ENCODE data around the gene TMEM178B.
"Not testable (repeated sequence)": the region's sequence is repeated elsewhere in the genome, so short reads cannot be mapped to it uniquely, and the experiment has no call there.

Gene TMEM178B

DNA sequence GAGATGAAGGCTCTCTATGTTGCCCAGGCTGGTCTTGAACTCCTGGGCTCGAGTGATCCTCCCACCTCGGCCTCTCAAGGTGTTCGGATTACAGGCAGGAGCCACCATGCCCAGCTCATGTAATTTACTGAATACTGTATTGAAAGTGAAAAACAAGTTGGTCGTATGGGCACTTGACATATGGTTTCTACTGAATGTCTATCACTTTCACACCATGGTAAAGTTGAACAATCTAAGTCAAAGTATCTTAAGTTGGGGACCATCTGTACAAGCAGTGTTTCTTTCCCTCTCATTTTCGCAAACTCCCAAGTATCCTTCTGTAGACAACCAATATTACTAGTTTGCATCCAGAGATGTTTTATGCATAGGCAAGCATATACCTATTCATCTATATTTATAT, 116.6 kb downstream of the TMEM178B start:
- FAIRE-seq, result no peak

DNA sequence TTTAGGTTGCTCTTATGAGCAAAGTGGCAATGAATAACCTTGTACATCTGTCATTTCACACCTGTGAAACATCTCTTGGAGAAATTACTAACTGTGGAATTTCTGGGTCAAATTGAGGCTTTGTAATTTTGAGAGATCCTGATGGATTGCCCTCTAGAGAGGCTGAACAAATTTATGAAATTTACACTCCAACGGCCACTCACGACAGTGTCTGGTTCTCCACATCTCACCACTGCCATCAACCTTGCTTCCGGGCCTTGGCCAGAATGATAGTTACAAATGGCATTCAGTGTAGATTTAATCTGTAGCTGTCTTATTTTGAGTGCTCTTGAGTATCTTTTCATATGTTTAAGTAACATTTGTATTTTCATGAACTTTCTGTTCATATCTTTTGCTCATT, 117.4 kb downstream of the TMEM178B start:
- no peak for FAIRE-seq

DNA sequence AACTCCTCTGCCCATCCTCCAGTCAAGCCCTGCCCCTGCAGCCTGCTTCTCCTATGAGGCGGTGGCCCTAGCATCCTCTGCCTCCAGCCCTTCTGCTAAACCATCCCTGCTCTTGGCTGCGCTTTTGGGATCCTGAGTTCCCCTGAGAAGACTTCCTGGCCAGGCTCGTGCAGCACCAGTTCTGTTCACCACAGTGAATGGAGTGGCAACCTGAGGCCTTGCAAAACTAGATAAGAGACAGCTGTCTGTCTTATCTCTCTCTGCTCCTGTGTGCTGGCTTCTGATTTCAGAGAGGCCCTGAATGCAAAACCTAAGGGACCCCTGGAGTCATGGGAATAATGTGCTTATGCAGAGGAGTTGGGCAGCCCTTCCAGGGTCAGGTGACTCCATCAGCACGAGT, 119.2 kb downstream of the TMEM178B start:
- FAIRE-seq, result no peak

GRCh38 chr7:141195722-141196121, 121.9 kb downstream of the TMEM178B start:
- not testable (repeated sequence) for FAIRE-seq

GRCh38 chr7:141198194-141198958, 124.5 kb downstream of the TMEM178B start:
- no peak for FAIRE-seq

GRCh38 chr7:141200191-141201108, 126.6 kb downstream of the TMEM178B start:
- FAIRE-seq, result no peak

GRCh38 chr7:141201145-141201885, 127.5 kb downstream of the TMEM178B start:
- FAIRE-seq, result no peak

DNA sequence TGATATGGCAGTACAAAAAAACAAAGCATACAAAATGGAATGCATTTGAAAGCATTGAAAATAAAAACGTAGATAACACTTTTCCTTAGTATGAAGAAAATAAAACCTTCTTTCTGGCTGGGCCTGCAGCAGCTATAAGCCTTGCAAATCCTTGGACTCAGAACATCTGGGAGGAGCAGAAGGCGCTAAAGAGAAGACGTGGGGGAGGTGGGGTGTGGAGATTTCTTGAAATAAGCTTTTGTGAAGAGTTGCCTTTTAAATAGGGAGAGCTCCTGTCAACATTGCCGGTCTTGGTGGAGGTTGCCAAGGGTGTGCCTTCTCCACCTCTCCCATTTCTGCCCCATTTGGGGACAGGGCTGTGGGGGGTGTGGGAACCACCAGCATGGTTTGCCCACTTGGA, 128.7 kb downstream of the TMEM178B start:
- no peak for FAIRE-seq

- no peak for FAIRE-seq
Measured at GRCh38 chr7:141203177-141203576, 129.3 kb downstream of the TMEM178B start.

DNA sequence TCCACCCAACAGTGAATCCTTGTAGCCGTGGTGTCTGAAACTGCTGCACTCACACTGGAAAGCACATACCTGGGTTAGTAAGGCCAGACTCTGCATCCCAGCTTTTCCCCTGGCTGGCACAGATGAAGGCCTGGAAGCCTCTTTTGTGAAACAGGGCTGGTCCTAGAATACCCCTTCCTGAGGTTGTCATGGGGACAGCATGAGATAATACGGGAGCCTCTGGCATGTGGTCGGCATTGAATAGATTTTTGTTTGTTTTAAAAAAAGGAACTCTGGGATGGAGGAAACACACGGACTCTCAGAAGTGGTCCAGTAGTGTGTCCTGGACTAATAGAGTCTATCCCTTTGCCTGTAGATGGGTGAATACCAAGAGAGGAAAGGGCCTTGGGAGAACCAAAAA, 129.7 kb downstream of the TMEM178B start:
- no peak for FAIRE-seq

DNA sequence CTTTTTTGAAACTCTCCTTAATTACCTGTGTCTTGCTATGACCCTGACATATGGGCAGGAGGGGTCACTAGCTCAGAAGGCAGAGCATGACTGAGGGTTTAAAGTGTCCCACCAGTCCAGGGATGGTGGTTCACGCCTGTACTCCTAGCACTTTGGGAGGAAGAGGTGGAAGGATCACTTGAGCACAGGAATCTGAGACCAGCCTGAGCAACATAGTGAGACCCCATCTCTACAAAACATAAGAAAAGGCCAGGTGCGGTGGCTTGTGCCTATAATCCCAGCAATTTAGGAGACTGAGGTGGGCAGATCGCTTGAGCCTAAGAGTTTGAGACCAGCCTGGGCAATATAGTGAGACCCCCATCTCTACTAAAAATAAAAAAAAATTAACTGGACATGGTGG, 133.8 kb downstream of the TMEM178B start:
- no peak for FAIRE-seq

- no peak for FAIRE-seq
Measured at GRCh38 chr7:141208539-141208938, 134.7 kb downstream of the TMEM178B start.

GRCh38 chr7:141209454-141209853, 135.6 kb downstream of the TMEM178B start:
- FAIRE-seq, result no peak

DNA sequence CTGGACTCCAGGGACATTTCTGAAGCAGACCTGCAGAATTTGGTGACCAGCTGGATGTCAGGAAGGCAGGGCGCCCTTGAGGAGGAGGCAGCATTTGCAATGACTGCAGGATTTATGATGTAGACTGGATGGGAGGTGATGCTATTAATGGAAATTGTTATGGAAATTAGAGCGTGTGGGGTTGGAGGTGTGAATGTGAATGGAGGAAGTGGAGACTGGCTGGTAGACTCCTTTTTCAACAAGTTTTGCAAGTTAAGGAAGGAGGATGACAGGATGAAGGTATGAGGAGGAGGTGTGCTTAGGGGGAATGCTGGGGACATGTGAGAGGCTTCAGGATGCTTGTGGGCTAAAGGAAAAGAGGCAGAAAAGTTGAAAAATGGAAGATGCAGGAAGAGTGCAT, 137.0 kb downstream of the TMEM178B start:
- FAIRE-seq, result no peak

DNA sequence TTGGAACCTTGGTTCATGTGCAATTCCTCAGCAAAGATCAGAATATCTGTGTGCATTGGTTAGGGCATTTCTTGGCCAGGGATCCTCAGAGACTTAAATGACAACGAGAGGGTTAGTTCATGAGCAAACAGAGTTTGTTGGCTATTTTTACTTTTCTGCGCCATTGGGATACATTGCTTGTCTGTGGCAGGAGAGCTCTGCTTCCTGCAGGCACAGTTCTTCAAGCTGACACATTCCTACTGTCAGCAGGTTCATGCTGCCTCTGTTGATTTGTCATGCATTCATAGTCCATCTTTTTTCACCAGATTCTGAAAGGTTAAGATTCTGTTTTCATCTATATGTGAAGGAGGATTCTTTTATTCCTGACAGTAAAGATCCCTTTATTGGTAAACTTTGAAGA, 139.4 kb downstream of the TMEM178B start:
- FAIRE-seq, result no peak

DNA sequence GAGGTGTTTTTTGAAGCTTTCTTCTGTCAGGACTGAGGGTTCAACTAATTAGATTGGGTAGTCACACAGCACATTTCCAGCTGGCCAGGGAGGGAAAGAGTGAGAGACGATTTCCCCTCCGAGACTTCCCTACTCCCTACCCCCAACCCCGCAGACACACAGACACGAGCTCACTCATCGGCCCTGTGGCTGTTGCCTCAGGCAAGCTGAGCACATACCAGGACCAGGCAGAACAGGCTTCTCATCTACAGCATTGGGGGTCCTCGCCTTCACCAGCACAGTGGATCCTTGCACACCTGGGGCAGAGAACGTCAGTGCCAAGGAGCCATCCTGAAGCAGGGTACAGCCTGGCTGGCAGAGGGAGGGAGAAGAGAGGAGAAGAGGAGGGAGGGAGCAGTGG, 144.1 kb downstream of the TMEM178B start:
- no peak for FAIRE-seq

DNA sequence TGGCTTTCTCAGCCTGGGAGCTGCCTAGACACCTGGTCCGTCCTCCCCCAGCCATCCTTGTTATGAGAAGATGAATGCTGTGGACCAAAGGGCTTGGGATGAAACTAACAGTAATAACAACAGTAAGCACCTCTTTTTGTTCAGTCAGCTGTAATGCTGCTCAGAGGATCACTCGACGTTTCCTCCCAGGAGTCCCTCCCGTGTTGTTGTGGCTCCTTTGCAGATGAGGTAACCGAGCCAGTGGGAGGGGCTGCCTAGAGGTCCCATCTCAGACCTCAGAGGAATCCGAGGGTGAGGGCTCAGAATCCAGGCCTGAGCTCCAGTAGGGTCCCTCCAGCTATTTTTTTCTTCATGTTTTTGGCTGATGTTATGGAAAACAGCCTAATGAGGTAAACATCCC, 145.1 kb downstream of the TMEM178B start:
- no peak for FAIRE-seq

DNA sequence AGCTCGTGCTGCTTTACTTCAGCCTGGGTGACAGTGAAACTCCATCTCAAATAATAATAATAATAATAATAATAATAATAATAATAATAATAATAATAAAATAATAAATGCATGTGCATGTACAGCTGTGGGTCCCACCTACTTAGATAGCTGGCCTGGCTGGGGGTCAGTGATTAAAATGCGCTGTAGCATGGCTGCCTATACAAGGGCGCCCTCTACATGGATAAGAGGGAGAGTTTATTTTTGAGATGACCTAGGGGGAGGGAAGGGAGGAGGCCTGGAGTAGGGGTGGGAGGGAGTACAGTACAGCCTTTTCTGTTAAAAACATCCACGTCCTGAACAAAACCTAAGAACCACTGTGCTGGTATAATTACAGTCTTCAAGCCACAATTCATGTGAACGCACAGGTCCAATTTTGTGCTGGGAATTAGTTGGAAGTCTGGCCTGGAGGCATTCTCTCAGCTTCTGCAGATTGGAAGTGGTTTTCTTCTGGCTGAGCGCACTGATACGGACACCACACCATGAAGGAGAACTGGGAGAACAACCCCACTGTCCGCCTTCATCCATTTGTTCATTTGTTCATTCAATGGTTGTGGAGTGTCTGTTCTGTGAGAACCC, 146.5 kb downstream of the TMEM178B start:
- no peak for FAIRE-seq

- FAIRE-seq, result no peak
Measured at GRCh38 chr7:141221007-141221612, 147.2 kb downstream of the TMEM178B start.

- FAIRE-seq, result no peak
Measured at GRCh38 chr7:141225916-141226618, 152.2 kb downstream of the TMEM178B start.

DNA sequence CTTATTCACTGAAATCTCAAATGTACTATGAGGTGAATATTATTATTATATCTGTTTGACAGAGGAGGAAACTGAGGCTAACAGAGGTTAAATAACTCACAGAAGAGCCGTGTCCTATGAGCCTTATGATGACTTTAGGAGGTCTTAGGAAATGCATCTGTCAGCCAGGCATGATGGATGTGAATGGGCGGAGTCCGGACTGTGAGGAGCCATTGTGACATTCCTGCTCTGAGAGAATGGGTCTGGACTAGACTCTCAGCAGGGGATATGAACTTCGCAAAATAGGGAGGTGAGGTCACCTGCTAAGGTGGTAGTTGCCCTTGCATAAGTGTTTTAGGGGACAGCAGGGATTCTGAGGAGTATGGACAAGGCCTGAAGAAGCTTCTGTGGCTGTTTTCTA, 153.6 kb downstream of the TMEM178B start:
- FAIRE-seq, result no peak

- no peak for FAIRE-seq
Measured at GRCh38 chr7:141228482-141228881, 154.6 kb downstream of the TMEM178B start.
